ENCODE measurements around the gene SDHA. TPM values are rescaled to one million over a fixed set of nuclear protein-coding genes. Genes with fewer than 3 reads are reported as not detected.
"Not testable (repeated sequence)": the region's sequence is repeated elsewhere in the genome, so short reads cannot be mapped to it uniquely, and the experiment has no call there.

Gene SDHA
- total RNA-seq, 1 experiment from 2014 or later: 43.2 TPM

- Histone ChIP-seq H3K4me1 (peaks cover 20% of the 10 kb centered on the region), H3K27ac (no peak overlapping the region), H3K36me3 (no peaks in the 10 kb centered on the region), H3K27me3 (no peaks in the 10 kb centered on the region), H3K4me3 (no peak overlapping the region), H3K9me3 (replicated peaks) (no peaks in the 10 kb centered on the region)
- no peak for DNase-seq
These were observed 27.6 kb upstream of the SDHA start for GRCh38 chr5:190366-191035.

- Histone ChIP-seq H3K27me3 (no peaks in the 10 kb centered on the region), H3K4me3 (no peak within 1 kb of the TSS), H3K4me1 (peaks cover 20% of the 10 kb centered on the region), H3K36me3 (no peaks in the 10 kb centered on the region), H3K27ac (no peak within 1 kb of the TSS), H3K9me3 (replicated peaks) (no peaks in the 10 kb centered on the region)
- peak; percentile 60 to 69 for DNase-seq
These were observed 26.8 kb upstream of the SDHA start, which contains the start of gene LRRC14B for GRCh38 chr5:191036-191948. TSS of gene LRRC14B (plus strand) at chr5:191495. CDS start at chr5:191539, 44 bp downstream.

GRCh38 chr5:191949-192690 is 26.0 kb upstream of the SDHA start:
- no peak for DNase-seq
- Histone ChIP-seq H3K4me3 (no peak overlapping the region), H3K36me3 (no peaks in the 10 kb centered on the region)

GRCh38 chr5:192691-192969 is 25.5 kb upstream of the SDHA start:
- H3K27me3 ChIP-seq: no peaks in the 10 kb centered on the region
- H3K9me3 ChIP-seq (replicated peaks): no peaks in the 10 kb centered on the region
- H3K4me3 ChIP-seq: no peak overlapping the region
- no peak overlapping the region for H3K27ac ChIP-seq
- DNase-seq: no peak
- no peaks in the 10 kb centered on the region for H3K36me3 ChIP-seq
- H3K4me1 ChIP-seq: peaks cover 17% of the 10 kb centered on the region

More at GRCh38 chr5:191949-192690, 26.0 kb upstream of the SDHA start:
- Histone ChIP-seq H3K27me3 (no peaks in the 10 kb centered on the region), H3K9me3 (replicated peaks) (no peaks in the 10 kb centered on the region), H3K4me1 (peaks cover 20% of the 10 kb centered on the region), H3K27ac (no peak overlapping the region)

- no peaks in the 10 kb centered on the region for H3K27me3 ChIP-seq
- no peak for DNase-seq
- H3K4me1 ChIP-seq: peaks cover 11% of the 10 kb centered on the region
- H3K36me3 ChIP-seq: no peaks in the 10 kb centered on the region
- H3K4me3 ChIP-seq: no peak overlapping the region
- no peaks in the 10 kb centered on the region for H3K9me3 ChIP-seq (replicated peaks)
- H3K27ac ChIP-seq: no peak overlapping the region
These were observed 24.9 kb upstream of the SDHA start for GRCh38 chr5:192970-193831.

- DNase-seq: no peak
- Histone ChIP-seq H3K9me3 (replicated peaks) (no peaks in the 10 kb centered on the region), H3K36me3 (no peaks in the 10 kb centered on the region), H3K27ac (no peak overlapping the region), H3K4me3 (no peak overlapping the region), H3K4me1 (peaks cover 9% of the 10 kb centered on the region), H3K27me3 (no peaks in the 10 kb centered on the region)
These were observed 24.0 kb upstream of the SDHA start for GRCh38 chr5:194102-194501.

GRCh38 chr5:194603-195209 is 23.4 kb upstream of the SDHA start:
- Histone ChIP-seq H3K4me1 (peaks cover 9% of the 10 kb centered on the region), H3K36me3 (no peaks in the 10 kb centered on the region), H3K4me3 (no peak overlapping the region), H3K27ac (no peak overlapping the region), H3K27me3 (no peaks in the 10 kb centered on the region), H3K9me3 (replicated peaks) (no peaks in the 10 kb centered on the region)
- DNase-seq: no peak

- H3K4me1 ChIP-seq: peaks cover 5% of the 10 kb centered on the region
- H3K4me3 ChIP-seq: no peak overlapping the region
- H3K9me3 ChIP-seq (replicated peaks): no peaks in the 10 kb centered on the region
- no peaks in the 10 kb centered on the region for H3K36me3 ChIP-seq
- H3K27ac ChIP-seq: no peak overlapping the region
- DNase-seq: no peak
- no peaks in the 10 kb centered on the region for H3K27me3 ChIP-seq
These were observed 22.5 kb upstream of the SDHA start for GRCh38 chr5:195401-196160.

GRCh38 chr5:196350-196749 is 21.8 kb upstream of the SDHA start:
- Histone ChIP-seq H3K27ac (no peak overlapping the region), H3K4me1 (no peaks in the 10 kb centered on the region; the same call in 1 of the 2 replicates), H3K36me3 (no peaks in the 10 kb centered on the region), H3K4me3 (no peak overlapping the region), H3K27me3 (no peaks in the 10 kb centered on the region), H3K9me3 (replicated peaks) (no peaks in the 10 kb centered on the region)
- no peak for DNase-seq

- not testable (repeated sequence) for DNase-seq
These were observed 21.1 kb upstream of the SDHA start for GRCh38 chr5:197031-197430.

GRCh38 chr5:197892-198489 is 20.1 kb upstream of the SDHA start:
- Histone ChIP-seq H3K4me1 (no peaks in the 10 kb centered on the region), H3K4me3 (no peak overlapping the region), H3K36me3 (no peaks in the 10 kb centered on the region), H3K27ac (no peak overlapping the region), H3K9me3 (replicated peaks) (no peaks in the 10 kb centered on the region), H3K27me3 (no peaks in the 10 kb centered on the region)
- no peak for DNase-seq

More at GRCh38 chr5:197031-197430, 21.1 kb upstream of the SDHA start:
- H3K36me3 ChIP-seq; H3K4me3 ChIP-seq; H3K9me3 ChIP-seq (replicated peaks); H3K4me1 ChIP-seq; H3K27me3 ChIP-seq; H3K27ac ChIP-seq: not testable (repeated sequence)

GRCh38 chr5:198516-199196 is 19.5 kb upstream of the SDHA start:
- Histone ChIP-seq H3K27ac (no peak overlapping the region), H3K27me3 (no peaks in the 10 kb centered on the region), H3K36me3 (no peaks in the 10 kb centered on the region), H3K4me1 (no peaks in the 10 kb centered on the region), H3K4me3 (no peak overlapping the region), H3K9me3 (replicated peaks) (no peaks in the 10 kb centered on the region)
- DNase-seq: no peak
